Head of caudate nucleus (tissue), 42 donors: ENCODE results near the gene KIAA1586.
"Not testable (repeated sequence)": the region's sequence is repeated elsewhere in the genome, so short reads cannot be mapped to it uniquely, and the experiment has no call there.

Experiments
- DNase-seq, 42 donors: peaks; one replicate each; pipeline versions ENCODE4 v3.0.0 to v3.0.0-alpha.2; 2020 to 2021; ENCODE audit warnings: mixed read lengths in 7 of 42
- intact Hi-C: fragments of 100-400 bp; cut with DNase I; formaldehyde crosslinking; loops from one replicate; pipeline ENCODE4 v1.15.0; 2022

KIAA1586 gene

GRCh38 chr6:57035549-57035948 is 10.9 kb upstream of the KIAA1586 start:
- intact Hi-C loops = no loop called here
- no peak for DNase-seq

GRCh38 chr6:57038906-57039305 is 7.6 kb upstream of the KIAA1586 start:
- intact Hi-C loops = no loop called here
- DNase-seq = no peak

- no peak for DNase-seq
- intact Hi-C loops = loop anchor here (10.0 kb wide), 1 partner anchor 275 kb away; the partner anchor contains the start of gene PRIM2
Measured at GRCh38 chr6:57040011-57040410, 6.5 kb upstream of the KIAA1586 start.

GRCh38 chr6:57044061-57044460 is 2.4 kb upstream of the KIAA1586 start:
- DNase-seq = not testable (repeated sequence)
- intact Hi-C loops = loop anchor here (10.0 kb wide), 1 partner anchor 271 kb away; the partner anchor contains the start of gene PRIM2

- intact Hi-C loops = loop anchor here (10.0 kb wide), 1 partner anchor 270 kb away; the partner anchor contains the start of gene PRIM2
- DNase-seq = no peak
Measured at GRCh38 chr6:57044568-57044967, 1.9 kb upstream of the KIAA1586 start.

- intact Hi-C loops = loop anchor here (5.0 to 10.0 kb wide), 3 partner anchors 40 to 268 kb away; partner anchors contain the start of genes BAG2 and PRIM2
- not testable (repeated sequence) for DNase-seq
Measured at GRCh38 chr6:57047257-57047585, 728 bp downstream of the KIAA1586 start.

GRCh38 chr6:57047859-57048258 is 1.4 kb downstream of the KIAA1586 start:
- not testable (repeated sequence) for DNase-seq
- intact Hi-C loops = loop anchor here (5.0 to 10.0 kb wide), 3 partner anchors 39 to 267 kb away; partner anchors contain the start of genes BAG2 and PRIM2

GRCh38 chr6:57048577-57048976 is 2.1 kb downstream of the KIAA1586 start:
- DNase-seq = no peak
- intact Hi-C loops = loop anchor here (5.0 to 10.0 kb wide), 3 partner anchors 39 to 266 kb away; partner anchors contain the start of genes BAG2 and PRIM2

- intact Hi-C loops = no loop called here
- DNase-seq = no peak
Measured at GRCh38 chr6:57063847-57064246, 17.4 kb downstream of the KIAA1586 start.

- DNase-seq = no peak
- intact Hi-C loops = no loop called here
Measured at GRCh38 chr6:57064809-57065208, 18.3 kb downstream of the KIAA1586 start.

- intact Hi-C loops = no loop called here
- no peak for DNase-seq
Measured at GRCh38 chr6:57068061-57068460, 21.6 kb downstream of the KIAA1586 start.

- DNase-seq = no peak
- intact Hi-C loops = no loop called here
Measured at GRCh38 chr6:57069228-57069627, 22.7 kb downstream of the KIAA1586 start.

GRCh38 chr6:57069920-57070331 is 23.4 kb downstream of the KIAA1586 start:
- intact Hi-C loops = no loop called here
- no peak for DNase-seq

GRCh38 chr6:57072108-57072507 is 25.6 kb downstream of the KIAA1586 start:
- intact Hi-C loops = no loop called here
- no peak for DNase-seq

GRCh38 chr6:57074383-57074782 is 27.9 kb downstream of the KIAA1586 start:
- intact Hi-C loops = no loop called here
- DNase-seq = no peak

- no peak for DNase-seq
- intact Hi-C loops = no loop called here
Measured at GRCh38 chr6:57075092-57075491, 28.6 kb downstream of the KIAA1586 start.

- no peak for DNase-seq
- intact Hi-C loops = no loop called here
Measured at GRCh38 chr6:57078531-57079207, 32.2 kb downstream of the KIAA1586 start.

GRCh38 chr6:57085471-57085870 is 39.0 kb downstream of the KIAA1586 start:
- DNase-seq = no peak
- intact Hi-C loops = loop anchor here (5.0 kb wide), 1 partner anchor 38 kb away; the partner anchor contains the start of gene KIAA1586

- DNase-seq = no peak
- intact Hi-C loops = loop anchor here (5.0 kb wide), 1 partner anchor 40 kb away; the partner anchor contains the start of gene KIAA1586
Measured at GRCh38 chr6:57086843-57087242, 40.4 kb downstream of the KIAA1586 start.

- DNase-seq = no peak
- intact Hi-C loops = loop anchor here (5.0 kb wide), 1 partner anchor 41 kb away; the partner anchor contains the start of gene KIAA1586
Measured at GRCh38 chr6:57087916-57088315, 41.4 kb downstream of the KIAA1586 start.

- DNase-seq = no peak
- intact Hi-C loops = loop anchor here (5.0 kb wide), 1 partner anchor 42 kb away; the partner anchor contains the start of gene KIAA1586
Measured at GRCh38 chr6:57089265-57089664, 42.8 kb downstream of the KIAA1586 start.
